ENCODE measurements around the gene CAMLG. TPM values are rescaled to one million over a fixed set of nuclear protein-coding genes. Genes with fewer than 3 reads are reported as not detected.

CAMLG gene
- total and polyA plus RNA-seq, 9 of the 15 experiments (the other 6 are each of a cell fraction or from before 2014, with no cell fraction given): 11.3 to 22.0 (median 16.3) TPM

DNA sequence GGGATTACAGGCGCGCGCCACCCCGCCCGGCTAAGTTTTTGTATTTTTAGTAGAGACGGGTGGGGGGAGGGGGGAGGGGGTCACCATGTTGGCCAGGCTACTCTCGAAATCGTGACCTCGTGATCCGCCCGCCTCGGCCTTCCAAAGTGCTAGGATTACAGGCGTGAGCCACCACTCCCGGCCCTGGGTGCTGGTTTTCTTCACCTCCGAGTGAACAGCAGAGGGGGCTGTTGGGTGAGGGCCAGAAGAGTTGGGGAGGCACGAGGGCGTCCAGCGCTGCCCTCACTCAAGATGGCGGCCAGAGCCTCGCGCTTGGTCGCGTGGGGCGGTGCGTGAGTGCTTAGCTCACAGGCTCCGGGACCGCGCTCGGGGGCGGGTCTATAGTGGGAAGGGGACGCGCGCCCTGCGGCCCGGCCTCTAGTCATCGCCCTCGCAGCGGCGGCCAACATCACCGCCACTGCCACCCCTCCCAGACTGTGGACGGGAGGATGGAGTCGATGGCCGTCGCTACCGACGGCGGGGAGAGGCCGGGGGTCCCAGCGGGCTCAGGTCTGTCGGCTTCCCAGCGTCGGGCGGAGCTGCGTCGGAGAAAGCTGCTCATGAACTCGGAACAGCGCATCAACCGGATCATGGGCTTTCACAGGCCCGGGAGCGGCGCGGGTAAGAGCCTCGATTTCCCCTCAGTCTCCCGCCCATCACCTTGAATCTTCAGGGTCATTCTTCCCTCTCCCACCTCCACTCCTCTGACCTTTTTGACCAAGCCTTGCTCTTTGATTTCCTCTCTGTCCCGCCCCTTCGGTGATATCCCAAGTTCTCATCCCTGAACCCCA is at the start of gene CAMLG (continued):
- no peak for TF ChIP-seq ESRRB (CRISPR knock-in tag; IDR thresholded peaks at IDR 0.05; ENCODE audit: borderline replicate concordance)
- no peak for TF ChIP-seq ASH1L (IDR thresholded peaks at IDR 0.05; ENCODE audit: borderline replicate concordance, low read depth, partially characterized antibody)
- TF ChIP-seq, protein P1, sequence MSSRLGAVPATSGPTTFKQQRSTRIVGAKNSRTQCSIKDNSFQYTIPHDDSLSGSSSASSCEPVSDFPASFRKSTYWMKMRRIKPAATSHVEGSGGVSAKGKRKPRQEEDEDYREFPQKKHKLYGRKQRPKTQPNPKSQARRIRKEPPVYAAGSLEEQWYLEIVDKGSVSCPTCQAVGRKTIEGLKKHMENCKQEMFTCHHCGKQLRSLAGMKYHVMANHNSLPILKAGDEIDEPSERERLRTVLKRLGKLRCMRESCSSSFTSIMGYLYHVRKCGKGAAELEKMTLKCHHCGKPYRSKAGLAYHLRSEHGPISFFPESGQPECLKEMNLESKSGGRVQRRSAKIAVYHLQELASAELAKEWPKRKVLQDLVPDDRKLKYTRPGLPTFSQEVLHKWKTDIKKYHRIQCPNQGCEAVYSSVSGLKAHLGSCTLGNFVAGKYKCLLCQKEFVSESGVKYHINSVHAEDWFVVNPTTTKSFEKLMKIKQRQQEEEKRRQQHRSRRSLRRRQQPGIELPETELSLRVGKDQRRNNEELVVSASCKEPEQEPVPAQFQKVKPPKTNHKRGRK (tag; IDR thresholded peaks at IDR 0.05): no peak
- TF ChIP-seq NBN (IDR thresholded peaks at IDR 0.05; ENCODE audit: low read depth): no peak
- TF ChIP-seq NR2F6 (CRISPR knock-in tag; IDR thresholded peaks at IDR 0.05): no peak
- TF ChIP-seq CREB3L1 (IDR thresholded peaks at IDR 0.05; ENCODE audit: borderline replicate concordance, low read depth): no peak
- 0 out of 2 replicates have a peak, but pooled peaks have one; percentile 57 for TF ChIP-seq PHF21A (IDR thresholded peaks at IDR 0.05; ENCODE audit: borderline replicate concordance, low read depth)
- TF ChIP-seq ZNF124 (CRISPR knock-in tag; IDR thresholded peaks at IDR 0.05): no peak
- no peak for TF ChIP-seq IFI16 (CRISPR knock-in tag; IDR thresholded peaks at IDR 0.05)
- peak in 1 of 2 experiments; percentile 84; a peak in 1 of 3 replicates for TF ChIP-seq CBX3 (IDR thresholded peaks at IDR 0.05; ENCODE audit: borderline replicate concordance in 1 of 2, low read length in 2 of 2)
- no peak for TF ChIP-seq XRCC4 (IDR thresholded peaks at IDR 0.05; ENCODE audit: extremely low read depth, insufficient read depth, insufficient read length)
- TF ChIP-seq MYNN (IDR thresholded peaks at IDR 0.05): 0 out of 2 replicates have a peak, but pooled peaks have one; percentile 44
- TF ChIP-seq MYNN (CRISPR knock-in tag; IDR thresholded peaks at IDR 0.05): no peak
- TF ChIP-seq LEF1 (IDR thresholded peaks at IDR 0.05): no peak
- TF ChIP-seq THAP7 (CRISPR knock-in tag; IDR thresholded peaks at IDR 0.05): no peak
- TF ChIP-seq NFE2 (IDR thresholded peaks at IDR 0.05; ENCODE audit: low read depth): peak; percentile 49
- TF ChIP-seq, protein P2, sequence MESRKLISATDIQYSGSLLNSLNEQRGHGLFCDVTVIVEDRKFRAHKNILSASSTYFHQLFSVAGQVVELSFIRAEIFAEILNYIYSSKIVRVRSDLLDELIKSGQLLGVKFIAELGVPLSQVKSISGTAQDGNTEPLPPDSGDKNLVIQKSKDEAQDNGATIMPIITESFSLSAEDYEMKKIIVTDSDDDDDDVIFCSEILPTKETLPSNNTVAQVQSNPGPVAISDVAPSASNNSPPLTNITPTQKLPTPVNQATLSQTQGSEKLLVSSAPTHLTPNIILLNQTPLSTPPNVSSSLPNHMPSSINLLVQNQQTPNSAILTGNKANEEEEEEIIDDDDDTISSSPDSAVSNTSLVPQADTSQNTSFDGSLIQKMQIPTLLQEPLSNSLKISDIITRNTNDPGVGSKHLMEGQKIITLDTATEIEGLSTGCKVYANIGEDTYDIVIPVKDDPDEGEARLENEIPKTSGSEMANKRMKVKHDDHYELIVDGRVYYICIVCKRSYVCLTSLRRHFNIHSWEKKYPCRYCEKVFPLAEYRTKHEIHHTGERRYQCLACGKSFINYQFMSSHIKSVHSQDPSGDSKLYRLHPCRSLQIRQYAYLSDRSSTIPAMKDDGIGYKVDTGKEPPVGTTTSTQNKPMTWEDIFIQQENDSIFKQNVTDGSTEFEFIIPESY (CRISPR knock-in tag; IDR thresholded peaks at IDR 0.05): peak; percentile 87
- peak; percentile 96 for TF ChIP-seq RBFOX2 (IDR thresholded peaks at IDR 0.05; ENCODE audit: low read depth, low read length)
- no peak; the same call in 1 of the 2 replicates for TF ChIP-seq ZSCAN29 (IDR thresholded peaks at IDR 0.05)
- no peak for TF ChIP-seq NEUROD1 (IDR thresholded peaks at IDR 0.05; ENCODE audit: borderline replicate concordance, low read depth, low read length, partially characterized antibody)
- peak; percentile 86 for TF ChIP-seq TOE1 (IDR thresholded peaks at IDR 0.05; ENCODE audit: borderline replicate concordance)
- 0 out of 2 replicates have a peak, but pooled peaks have one; percentile 44 for TF ChIP-seq TOE1 (CRISPR knock-in tag; IDR thresholded peaks at IDR 0.05; ENCODE audit: borderline replicate concordance, low read depth)
- no peak for TF ChIP-seq ZNF444 (CRISPR knock-in tag; IDR thresholded peaks at IDR 0.05)
- peak; percentile 88 for TF ChIP-seq BHLHE40 (IDR thresholded peaks at IDR 0.05; ENCODE audit: low read length)

All from K562 (cell line).